Activated T-cell treated with anti-CD3 and anti-CD28 coated beads for 4 hours (primary cell): ENCODE data around the gene CDK9.

Source experiments
- DNase-seq: peaks from one replicate; pipeline ENCODE4 v3.0.0-alpha.2; 2020

CDK9 gene

DNA sequence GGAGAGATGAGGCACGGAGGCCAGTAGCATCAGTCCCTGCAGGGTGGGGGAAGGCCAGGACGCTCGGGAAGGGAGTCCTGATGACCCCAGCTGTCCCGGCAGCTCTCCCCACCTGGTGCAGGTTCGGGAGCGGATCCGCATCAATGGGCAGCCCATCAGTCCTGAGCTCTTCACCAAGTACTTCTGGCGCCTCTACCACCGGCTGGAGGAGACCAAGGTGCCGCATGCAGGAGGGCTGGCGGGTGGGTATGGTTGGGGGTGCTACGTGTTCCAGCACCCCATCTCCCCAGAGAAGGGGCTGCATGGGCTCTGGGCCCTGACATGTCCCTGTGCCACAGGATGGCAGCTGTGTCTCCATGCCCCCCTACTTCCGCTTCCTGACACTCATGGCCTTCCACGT, 21.0 kb downstream of the CDK9 start:
- no peak for DNase-seq

DNA sequence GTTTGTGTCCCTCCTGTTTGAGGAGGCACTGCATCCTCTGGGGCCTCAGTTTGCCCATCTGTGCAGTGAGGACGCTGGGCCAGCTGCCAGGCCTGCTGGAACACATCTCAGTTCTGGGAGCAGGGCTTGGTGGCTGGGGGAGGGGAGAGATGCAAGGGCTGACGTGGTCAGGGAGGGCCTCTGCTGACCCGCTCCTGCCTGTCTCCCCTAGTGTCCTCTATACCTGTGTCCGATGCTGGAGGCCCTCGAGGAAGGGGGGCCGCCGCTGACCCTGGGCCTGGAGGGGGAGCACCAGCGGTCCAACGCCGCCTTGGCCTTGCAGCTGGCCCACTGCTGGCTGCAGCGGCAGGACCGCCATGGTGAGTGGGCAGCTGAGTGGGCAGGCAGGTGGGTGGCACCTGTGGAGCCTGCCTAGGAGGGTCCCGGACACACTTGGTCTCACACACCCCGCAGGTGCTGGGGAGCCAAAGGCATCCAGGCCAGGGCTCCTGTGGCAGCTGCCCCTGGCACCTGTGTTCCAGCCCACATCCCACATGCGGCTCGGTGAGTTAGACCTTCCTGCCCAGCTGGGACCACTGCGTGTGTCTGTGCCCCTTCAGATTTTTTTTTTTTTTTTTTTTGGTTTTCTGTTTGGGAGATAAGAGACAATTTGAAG, 22.6 kb downstream of the CDK9 start:
- DNase-seq = no peak

DNA sequence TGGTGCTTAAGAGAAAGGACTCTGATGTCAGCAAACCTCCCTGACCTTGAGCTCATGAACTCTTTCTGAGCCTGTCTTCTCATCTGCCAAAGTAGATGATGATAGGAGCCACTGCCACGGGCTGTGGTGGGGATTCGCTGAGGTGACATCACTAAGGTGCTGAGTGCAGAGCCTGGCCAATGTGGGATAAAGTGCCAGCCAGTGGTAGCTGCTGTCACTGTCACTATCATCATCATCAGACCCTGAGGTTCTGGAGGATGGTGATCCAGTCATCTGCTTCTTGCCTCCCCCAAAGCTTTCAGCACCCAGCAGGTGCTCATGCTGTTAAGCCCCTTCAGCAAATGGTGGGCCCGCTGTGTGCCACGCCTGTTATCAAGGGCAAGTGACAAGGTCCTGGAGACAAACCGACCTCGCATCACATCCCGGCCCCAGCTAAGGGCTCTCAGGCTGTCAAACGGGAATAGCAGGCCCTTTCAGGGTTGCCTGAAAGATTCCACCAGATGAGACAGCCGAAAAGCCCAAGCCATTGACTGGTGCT, 23.2 kb downstream of the CDK9 start:
- DNase-seq = no peak

DNA sequence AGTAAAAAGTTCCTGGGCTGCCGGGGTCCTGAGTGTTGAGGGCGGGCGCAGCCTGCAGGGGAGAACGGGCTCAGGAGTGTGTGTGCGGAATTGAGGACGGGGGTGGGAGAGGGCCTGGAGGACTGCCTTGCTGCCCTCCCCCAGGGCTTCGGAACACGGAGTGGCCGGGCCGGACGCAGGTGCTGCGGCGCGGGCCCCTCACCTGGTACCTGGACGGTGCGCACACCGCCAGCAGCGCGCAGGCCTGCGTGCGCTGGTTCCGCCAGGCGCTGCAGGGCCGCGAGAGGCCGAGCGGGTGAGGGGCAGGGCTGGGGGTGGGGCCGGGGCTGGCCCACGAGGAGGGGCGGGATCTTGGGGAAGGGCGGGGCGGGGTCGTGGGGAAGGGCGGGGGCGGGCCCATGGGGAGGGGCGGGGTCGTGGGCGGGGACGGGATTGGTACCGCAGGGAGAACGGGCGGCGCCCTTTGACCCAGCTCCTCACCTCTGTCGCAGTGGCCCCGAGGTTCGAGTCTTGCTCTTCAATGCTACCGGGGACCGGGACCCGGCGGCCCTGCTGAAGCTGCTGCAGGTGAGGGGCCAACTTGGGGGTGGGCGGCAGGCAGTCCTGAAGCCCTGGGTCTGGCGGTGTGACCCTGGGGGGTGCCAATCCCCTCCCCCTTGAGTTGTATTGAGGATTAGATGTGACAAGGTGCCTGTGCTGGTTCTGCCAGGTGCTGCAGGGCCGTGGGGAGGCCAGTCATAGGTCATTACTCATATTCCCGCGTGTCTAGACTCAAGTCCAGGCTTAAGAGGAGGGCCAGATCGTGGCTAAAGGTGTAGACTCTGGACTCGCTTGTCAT, 23.9 kb downstream of the CDK9 start:
- DNase-seq = no peak

DNA sequence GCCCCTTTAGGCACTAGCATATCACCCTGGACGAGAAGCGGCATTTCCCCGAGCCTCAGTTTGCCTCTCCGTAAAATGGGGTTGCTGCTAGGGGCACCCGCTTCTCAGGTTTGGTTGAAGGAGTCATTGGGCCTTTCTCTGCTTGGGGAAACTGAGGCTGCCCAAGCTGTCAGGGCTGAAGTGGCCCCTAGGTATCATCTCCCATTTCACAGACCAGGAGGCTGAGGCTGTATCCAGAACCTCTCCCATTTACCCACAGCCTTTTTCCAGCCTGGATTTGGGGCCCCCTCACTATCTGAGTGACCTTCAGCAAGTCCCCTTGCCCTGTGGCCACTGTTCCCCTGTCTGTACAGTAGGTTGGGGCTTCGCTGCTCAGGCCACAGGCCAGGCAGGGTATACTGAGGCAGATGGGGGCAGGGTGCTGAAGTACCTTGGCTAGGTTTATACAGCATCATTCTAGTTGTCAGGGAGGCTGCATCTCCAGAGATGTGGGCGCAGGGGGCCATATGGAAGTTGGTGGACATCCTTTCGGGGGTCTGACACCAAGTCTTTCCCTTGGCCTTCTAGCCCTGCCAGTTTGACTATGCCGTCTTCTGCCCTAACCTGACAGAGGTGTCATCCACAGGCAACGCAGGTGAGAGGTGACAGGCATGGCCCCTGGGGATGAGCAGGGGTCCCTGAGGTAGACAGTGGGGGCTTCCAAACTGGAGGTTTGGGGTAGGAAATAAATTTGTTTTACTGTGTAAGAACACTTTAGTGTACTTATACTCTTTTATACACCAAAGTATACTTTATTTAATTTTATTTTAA, 24.7 kb downstream of the CDK9 start:
- DNase-seq = no peak

DNA sequence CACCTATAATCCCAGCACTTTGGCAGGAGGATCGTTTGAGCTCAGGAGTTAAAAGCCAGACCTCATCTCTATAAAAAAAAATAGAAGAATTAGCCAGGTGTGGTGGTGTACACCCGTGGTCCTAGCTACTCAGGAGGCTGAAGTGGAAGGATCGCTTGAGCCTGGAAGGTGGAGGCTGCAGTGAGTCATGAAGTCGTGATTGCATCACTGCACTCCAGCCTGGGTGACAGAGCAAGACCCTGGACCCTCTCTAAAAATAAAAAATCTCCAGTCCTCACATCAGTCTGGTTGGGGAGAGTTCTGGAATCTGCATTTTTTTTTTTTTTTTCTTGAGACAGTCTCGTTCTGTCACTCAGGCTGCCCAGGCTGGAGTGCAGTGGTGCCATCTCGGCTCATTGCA, 26.2 kb downstream of the CDK9 start:
- no peak for DNase-seq

DNA sequence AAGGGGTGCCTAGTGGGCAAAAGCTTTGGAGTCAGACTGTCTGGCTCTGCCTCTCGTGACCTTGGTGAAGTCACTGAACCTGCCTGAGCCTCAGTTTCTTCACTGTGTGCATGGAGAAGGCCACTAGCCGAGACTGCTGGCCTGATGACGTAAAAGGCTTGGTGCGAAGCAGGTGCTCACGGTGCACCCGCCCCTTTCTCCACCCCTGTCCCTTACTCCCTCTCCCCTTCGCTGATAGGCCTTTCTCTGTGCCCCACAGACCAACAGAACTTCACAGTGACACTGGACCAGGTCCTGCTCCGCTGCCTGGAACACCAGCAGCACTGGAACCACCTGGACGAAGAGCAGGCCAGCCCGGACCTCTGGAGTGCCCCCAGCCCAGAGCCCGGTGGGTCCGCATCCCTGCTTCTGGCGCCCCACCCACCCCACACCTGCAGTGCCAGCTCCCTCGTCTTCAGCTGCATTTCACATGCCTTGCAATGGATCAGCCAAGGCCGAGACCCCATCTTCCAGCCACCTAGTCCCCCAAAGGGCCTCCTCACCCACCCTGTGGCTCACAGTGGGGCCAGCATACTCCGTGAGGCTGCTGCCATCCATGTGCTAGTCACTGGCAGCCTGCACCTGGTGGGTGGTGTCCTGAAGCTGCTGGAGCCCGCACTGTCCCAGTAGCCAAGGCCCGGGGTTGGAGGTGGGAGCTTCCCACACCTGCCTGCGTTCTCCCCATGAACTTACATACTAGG, 27.3 kb downstream of the CDK9 start:
- no peak for DNase-seq

DNA sequence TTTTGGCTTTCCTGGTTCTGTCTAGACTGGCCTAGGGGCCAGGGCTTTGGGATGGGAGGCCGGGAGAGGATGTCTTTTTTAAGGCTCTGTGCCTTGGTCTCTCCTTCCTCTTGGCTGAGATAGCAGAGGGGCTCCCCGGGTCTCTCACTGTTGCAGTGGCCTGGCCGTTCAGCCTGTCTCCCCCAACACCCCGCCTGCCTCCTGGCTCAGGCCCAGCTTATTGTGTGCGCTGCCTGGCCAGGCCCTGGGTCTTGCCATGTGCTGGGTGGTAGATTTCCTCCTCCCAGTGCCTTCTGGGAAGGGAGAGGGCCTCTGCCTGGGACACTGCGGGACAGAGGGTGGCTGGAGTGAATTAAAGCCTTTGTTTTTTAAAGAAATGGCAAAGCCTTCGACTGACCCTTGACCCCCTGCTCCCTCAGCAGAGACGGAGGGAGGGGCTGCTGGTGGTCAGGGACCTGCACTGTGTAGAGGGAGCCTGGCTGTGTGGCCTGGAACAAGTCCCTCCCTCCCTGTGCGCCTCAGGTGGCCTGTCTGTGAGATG, 27.9 kb downstream of the CDK9 start:
- DNase-seq = no peak

DNA sequence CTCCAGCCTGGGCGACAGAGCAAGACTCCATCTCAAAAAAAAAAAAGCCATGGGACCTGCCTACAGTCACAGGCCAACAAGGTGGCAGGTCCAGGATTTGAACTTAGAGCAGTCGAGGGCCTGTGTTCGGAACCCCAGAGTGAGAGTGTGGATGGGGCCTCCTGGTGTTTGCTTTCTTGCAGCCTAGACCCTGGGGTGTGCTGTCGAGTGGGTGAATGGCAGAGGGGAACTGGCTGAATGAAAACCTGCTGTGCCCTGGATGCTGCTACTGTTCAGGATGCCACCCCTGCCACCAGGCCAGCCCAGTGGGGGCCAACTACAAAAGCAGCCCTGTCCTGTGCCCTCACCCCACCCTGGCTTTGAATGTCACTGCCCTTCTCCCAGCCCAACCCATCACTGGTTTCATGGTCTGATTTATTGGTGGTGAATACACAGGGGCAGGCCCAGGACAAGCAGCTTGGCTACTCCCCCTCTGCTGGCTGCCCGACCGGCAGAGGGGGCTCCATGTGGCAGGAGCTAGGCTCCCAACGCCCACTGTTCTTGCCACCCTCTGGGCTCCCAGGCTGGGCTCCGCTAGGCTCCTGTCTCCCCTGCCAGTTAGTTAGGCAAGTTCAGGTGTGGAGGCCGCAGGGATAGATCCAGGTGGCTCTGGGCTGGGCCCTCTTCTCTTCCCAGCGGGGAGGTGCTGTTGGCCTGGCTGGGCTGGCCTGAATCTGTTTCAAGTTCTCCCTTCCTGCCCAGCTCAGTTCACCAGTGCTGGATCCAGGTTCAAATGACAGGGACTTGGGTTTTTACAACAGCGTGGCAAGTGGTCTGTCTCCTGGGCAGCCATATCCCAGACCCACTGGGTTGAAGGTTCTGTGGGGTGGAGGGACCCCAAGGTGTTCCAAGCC, 29.0 kb downstream of the CDK9 start:
- no peak for DNase-seq

DNA sequence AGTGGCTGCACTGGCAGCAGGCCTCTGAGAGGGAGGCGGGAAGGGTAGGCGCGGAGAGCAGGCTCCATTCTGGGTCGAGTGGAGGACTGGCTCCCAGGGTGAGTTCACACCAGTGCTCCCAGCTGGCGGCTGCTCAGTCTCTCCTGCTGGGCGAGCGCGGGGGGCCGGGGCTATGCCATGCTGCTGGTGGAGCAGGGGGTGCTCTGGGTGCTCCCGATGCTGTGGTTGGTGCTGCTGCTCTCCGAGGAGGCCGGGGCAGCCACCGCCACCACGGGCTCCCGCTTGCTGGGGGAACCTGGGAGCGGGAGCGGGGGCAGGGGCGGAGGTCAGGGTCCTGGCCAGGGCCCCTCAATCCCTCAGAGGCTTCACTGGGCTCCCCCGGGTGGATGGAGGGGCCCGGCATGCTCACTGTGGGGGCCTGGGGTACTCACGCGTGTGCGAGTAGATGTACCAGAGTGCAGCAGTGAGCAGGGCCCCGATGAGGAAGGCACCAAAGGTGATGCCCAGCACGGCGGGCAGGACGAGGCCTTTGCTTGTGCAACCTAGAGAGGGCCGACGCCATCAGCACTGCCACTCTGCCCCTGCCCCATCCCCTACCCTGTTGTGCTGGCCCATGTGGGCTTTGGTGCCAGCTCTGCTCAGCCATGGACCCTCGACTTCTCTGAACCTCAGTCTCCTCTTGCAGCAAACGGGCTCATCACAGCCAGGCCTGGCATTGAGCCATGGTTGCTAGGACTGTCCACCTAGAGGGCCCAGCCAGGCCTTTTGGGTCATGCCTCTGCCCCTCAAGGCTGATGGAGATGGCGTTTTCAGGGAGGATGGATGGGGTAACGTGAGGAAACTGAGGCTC, 29.9 kb downstream of the CDK9 start:
- DNase-seq = no peak

DNA sequence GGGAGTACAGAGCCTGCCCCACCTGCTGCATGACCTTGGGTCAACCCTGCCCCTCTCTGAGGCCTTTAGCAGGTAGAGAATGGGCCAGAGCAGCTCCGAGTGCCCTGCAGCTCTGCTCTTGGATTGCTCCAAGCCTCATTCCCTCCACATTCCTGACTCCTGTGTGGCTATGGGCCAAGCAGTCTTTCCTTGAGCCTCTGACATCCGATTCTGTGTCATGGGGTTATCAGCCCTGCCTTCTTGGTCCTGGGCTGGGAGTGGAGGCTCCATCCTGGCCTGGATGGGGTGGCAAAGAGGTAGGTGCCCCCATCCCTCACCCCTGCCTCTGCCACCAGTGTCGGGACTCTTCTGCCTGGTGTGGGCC, 30.5 kb downstream of the CDK9 start:
- no peak for DNase-seq

DNA sequence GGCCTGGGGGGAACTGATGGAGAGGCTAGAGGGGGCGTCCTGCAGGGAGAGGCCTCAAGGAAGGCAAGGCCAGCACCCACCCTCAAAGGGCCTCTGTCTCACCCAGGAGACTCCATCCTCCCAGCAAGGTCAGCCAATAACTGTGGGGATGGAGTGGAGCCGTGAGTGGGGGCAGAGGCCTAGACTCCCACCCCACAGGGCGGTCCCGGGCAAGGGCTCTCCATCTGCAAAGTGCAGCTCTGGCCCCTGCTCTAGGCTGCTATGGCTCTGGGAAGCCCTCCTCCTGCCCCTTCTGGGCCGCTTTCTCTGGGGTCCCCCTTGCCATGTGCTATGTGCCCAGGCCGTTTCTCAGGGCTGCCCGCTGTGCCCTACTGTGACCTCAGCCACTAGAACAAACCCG, 30.9 kb downstream of the CDK9 start:
- no peak for DNase-seq

DNA sequence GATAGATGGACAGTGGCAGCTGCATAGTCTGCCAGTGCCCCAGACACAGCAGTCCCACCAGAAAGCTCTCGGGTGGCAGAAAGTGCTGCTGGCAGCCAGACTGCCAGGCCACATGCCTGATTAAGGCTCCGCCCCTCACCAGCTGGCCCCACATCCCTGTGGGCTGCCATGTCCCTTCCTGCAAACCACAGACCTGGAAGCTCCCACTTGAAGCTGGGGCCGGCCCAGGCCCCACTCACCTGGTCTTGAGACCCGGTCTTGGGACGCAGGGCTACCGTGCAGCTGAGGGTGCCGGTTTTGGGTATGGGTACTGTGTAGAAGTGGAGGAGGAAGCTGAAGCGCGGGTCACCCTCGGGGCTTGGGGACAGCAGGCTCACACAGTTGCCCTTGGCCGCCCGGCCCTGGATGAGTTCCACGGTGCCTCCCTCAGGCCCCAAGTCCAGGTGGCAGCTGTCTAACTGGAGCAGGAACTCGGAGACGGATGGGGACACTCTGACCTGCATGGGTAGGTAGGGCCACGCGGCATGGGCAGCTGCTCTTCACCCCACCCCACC, 32.1 kb downstream of the CDK9 start:
- no peak for DNase-seq

DNA sequence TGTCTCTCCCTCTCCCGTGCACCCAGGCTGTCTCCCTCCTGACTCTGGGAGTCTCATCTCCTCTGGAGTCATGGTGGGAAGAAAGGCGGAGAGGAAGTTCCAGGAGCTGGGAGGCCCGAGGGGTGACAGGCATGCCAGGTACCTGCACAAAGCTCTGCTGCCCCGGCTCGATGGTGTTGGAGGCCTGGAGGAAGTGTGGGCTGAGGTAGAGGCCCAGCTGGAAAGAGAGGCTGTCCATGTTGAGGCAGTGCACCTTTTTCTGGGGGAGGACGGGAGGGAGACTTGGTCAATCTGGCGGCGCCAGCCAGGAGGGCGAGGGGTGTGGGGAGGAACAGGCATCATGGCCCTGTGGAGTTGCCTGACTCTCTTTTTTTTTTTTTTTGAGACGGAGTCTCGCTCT, 32.7 kb downstream of the CDK9 start:
- DNase-seq = no peak

DNA sequence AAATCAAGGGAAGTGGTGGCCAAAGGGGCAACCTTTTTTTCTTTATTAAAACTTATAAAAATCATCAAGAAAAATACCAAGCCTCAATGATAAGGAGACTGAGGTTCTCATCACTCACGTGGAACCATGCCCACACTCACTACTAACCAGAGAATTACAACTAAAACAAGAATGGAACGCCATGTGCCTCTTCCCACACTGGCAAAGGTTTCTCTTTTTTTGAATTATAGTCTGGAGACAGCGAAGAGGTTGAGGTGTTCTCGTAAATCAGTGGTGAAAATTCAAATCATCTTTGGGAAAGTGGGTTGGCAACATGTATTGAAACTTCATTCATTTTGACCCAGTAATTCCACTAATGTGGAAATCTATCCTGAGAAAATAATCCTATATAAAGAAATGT, 36.3 kb downstream of the CDK9 start:
- DNase-seq = no peak

DNA sequence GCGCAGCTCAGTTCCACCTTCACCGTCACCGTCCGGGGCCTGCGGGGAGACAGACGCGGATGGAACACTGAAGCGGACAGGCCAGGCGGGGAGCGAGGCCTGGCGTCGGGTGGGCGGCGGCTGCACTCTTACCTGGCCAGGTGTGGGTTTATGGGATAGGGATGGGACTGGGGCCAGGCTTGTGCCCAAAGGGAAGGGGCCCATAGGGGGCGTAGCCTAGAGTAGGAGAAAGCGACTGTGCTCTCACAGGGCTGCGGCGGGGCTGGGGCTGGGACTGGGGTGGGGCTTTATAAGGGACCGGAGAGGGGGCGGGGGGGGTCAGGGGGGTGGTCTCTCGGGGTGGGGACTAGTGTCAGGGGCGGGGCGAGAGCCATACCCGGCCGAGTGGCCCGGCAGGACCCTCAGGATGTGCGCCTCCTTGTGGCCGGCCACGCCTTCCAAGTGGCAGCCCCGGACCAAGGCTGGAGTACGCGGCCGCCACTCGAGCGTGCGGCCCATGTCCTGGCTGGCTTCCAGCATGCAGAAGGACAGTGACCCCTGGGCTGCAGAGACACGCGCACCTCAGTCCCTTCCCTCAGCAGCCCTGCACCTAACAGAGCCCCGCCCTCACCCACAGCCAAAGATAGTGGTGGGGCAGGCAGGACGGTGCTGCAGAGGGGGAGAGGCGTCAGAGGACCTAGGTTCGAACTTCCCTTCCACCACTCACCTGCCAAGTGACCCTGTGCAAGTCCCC, 39.7 kb downstream of the CDK9 start:
- no peak for DNase-seq

DNA sequence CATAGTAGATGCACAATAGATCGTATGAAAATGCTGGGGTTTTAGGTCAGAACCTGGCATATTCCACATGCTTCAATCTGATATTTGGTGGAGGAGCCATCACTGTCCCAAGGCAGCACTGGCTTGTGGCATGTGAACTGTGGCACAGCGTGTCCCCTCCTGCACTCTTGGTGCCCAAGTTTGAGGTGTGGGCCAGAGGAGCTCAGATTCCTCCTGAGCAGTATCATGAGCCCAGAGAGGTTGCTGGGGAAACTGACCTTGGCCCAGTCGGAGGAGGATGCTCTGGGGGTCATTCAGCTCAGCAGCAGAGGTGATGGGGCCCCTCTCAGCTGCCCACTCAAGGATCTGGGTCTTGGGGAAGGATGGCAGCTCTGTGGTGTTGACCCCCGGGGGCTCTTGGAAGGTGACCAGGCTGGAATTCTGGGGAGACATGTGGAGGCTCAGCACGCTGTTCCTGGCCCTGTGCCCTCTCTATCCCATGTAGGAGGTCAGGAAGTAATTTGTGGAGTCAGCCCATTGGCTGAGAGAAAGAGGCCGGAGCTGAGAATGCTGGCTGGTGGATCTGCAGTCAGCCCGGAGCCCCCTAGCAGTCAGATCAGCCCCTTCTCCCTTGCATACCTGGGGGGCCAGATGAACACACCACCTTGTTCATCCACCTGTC, 40.5 kb downstream of the CDK9 start:
- DNase-seq = no peak

DNA sequence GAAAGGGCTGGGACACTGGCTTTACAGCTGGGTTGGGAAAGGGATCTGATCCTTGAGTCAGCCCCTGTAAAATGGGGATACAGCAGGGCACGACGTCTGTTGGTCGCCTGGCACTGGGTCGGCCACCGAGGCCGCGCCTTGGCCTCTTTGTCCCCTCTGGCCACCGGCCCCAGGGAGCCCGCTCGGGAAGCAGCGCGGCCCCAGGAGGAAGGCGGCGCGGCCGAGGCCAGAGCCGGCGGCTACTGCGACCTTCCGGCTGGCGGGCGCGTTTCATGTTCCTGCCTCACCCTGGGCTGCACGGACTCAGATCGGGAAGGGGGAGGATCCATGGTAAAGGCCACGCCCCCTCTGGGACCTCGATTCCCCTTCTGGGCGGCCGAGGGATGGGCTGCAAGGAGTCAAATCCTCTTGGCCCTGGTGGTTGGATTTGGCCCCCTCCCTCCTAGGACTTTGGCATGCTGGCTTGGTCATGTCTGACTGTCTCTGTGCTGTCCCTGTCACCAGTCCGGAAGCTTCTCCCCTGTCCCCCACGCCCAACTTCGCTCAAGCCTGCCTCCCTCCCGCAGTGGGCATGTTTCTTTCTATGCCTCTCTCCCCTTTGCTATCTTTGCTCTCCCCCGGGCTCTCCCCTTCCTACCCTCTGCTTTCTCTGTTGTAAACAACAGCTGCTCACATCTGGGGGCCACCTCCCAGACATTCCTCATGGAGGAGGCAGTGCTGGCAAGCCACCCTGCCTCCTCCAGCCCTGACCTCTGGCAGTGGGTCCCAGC, 42.6 kb downstream of the CDK9 start:
- no peak for DNase-seq
